ENCODE measurements around the gene SSTR5.
"Not testable (repeated sequence)": the region's sequence is repeated elsewhere in the genome, so short reads cannot be mapped to it uniquely, and the experiment has no call there.

SSTR5 gene

GRCh38 chr16:1090620-1091587 is 18.4 kb downstream of the SSTR5 start:
- Histone ChIP-seq H3K4me3 (ENCODE audit: low read length) (no peak overlapping the region), H3K9me3 (ENCODE audit: control insufficient read depth, insufficient read depth, low read length) (peaks cover 1% of the 10 kb centered on the region; the same call in 1 of the 2 replicates), H3K4me1 (ENCODE audit: control insufficient read depth, insufficient read depth, low read length) (0 out of 2 replicates have a peak, but pooled peaks cover 1% of the 10 kb centered on the region), H3K27me3 (ENCODE audit: control insufficient read depth, insufficient read depth, low read length) (no peaks in the 10 kb centered on the region), H3K27ac (ENCODE audit: low read length) (no peak overlapping the region), H3K36me3 (ENCODE audit: control insufficient read depth, insufficient read depth, low read length) (no peaks in the 10 kb centered on the region; the same call in 1 of the 2 replicates)
- whole genome bisulfite sequencing (ENCODE audit: insufficient coverage, insufficient read length): no CpG with 5 or more reads among the region's 27 CpGs
- no peak for DNase-seq (ENCODE audit: low read depth, low spot score)

- H3K9me3 ChIP-seq (ENCODE audit: control insufficient read depth, insufficient read depth, low read length): no peaks in the 10 kb centered on the region
- no peak overlapping the region for H3K4me3 ChIP-seq (ENCODE audit: low read length)
- no peaks in the 10 kb centered on the region for H3K27me3 ChIP-seq (ENCODE audit: control insufficient read depth, insufficient read depth, low read length)
- H3K27ac ChIP-seq (ENCODE audit: low read length): no peak overlapping the region
- no peaks in the 10 kb centered on the region; the same call in 1 of the 2 replicates for H3K36me3 ChIP-seq (ENCODE audit: control insufficient read depth, insufficient read depth, low read length)
- WGBS (ENCODE audit: insufficient coverage, insufficient read length): no CpG with 5 or more reads among the region's 27 CpGs
- no peak for DNase-seq (ENCODE audit: low read depth, low spot score)
- 0 out of 2 replicates have a peak, but pooled peaks cover 1% of the 10 kb centered on the region for H3K4me1 ChIP-seq (ENCODE audit: control insufficient read depth, insufficient read depth, low read length)
Measured at GRCh38 chr16:1091992-1092552, 19.5 kb downstream of the SSTR5 start.

- H3K4me3 ChIP-seq (ENCODE audit: low read length); H3K4me1 ChIP-seq (ENCODE audit: control insufficient read depth, insufficient read depth, low read length); DNase-seq (ENCODE audit: low read depth, low spot score); H3K9me3 ChIP-seq (ENCODE audit: control insufficient read depth, insufficient read depth, low read length); H3K36me3 ChIP-seq (ENCODE audit: control insufficient read depth, insufficient read depth, low read length); H3K27me3 ChIP-seq (ENCODE audit: control insufficient read depth, insufficient read depth, low read length); H3K27ac ChIP-seq (ENCODE audit: low read length): not testable (repeated sequence)
- WGBS (ENCODE audit: insufficient coverage, insufficient read length): no CpG with 5 or more reads among the region's 40 CpGs
Measured at GRCh38 chr16:1092685-1093283, 20.2 kb downstream of the SSTR5 start.

GRCh38 chr16:1093284-1094123 is 21.0 kb downstream of the SSTR5 start:
- Histone ChIP-seq H3K4me1 (ENCODE audit: control insufficient read depth, insufficient read depth, low read length) (0 out of 2 replicates have a peak, but pooled peaks cover 1% of the 10 kb centered on the region), H3K27me3 (ENCODE audit: control insufficient read depth, insufficient read depth, low read length) (no peaks in the 10 kb centered on the region), H3K36me3 (ENCODE audit: control insufficient read depth, insufficient read depth, low read length) (no peaks in the 10 kb centered on the region; the same call in 1 of the 2 replicates), H3K4me3 (ENCODE audit: low read length) (no peak overlapping the region), H3K27ac (ENCODE audit: low read length) (no peak overlapping the region), H3K9me3 (ENCODE audit: control insufficient read depth, insufficient read depth, low read length) (no peaks in the 10 kb centered on the region)
- WGBS (ENCODE audit: insufficient coverage, insufficient read length): no CpG with 5 or more reads among the region's 85 CpGs
- no peak for DNase-seq (ENCODE audit: low read depth, low spot score)

- no peaks in the 10 kb centered on the region for H3K27me3 ChIP-seq (ENCODE audit: control insufficient read depth, insufficient read depth, low read length)
- no CpG with 5 or more reads among the region's 13 CpGs for WGBS (ENCODE audit: insufficient coverage, insufficient read length)
Measured at GRCh38 chr16:1094124-1094479, 21.6 kb downstream of the SSTR5 start.

GRCh38 chr16:1094601-1095449 is 22.3 kb downstream of the SSTR5 start:
- Histone ChIP-seq H3K36me3 (ENCODE audit: control insufficient read depth, insufficient read depth, low read length) (no peaks in the 10 kb centered on the region; the same call in 1 of the 2 replicates), H3K27me3 (ENCODE audit: control insufficient read depth, insufficient read depth, low read length) (no peaks in the 10 kb centered on the region), H3K4me1 (ENCODE audit: control insufficient read depth, insufficient read depth, low read length) (0 out of 2 replicates have a peak, but pooled peaks cover 1% of the 10 kb centered on the region), H3K9me3 (ENCODE audit: control insufficient read depth, insufficient read depth, low read length) (no peaks in the 10 kb centered on the region), H3K4me3 (ENCODE audit: low read length) (no peak overlapping the region), H3K27ac (ENCODE audit: low read length) (no peak overlapping the region)
- WGBS (ENCODE audit: insufficient coverage, insufficient read length): no CpG with 5 or more reads among the region's 29 CpGs
- DNase-seq (ENCODE audit: low read depth, low spot score): no peak

More at GRCh38 chr16:1094124-1094479, 21.6 kb downstream of the SSTR5 start:
- no peak overlapping the region for H3K4me3 ChIP-seq (ENCODE audit: low read length)
- 0 out of 2 replicates have a peak, but pooled peaks cover 1% of the 10 kb centered on the region for H3K4me1 ChIP-seq (ENCODE audit: control insufficient read depth, insufficient read depth, low read length)
- no peak for DNase-seq (ENCODE audit: low read depth, low spot score)
- H3K9me3 ChIP-seq (ENCODE audit: control insufficient read depth, insufficient read depth, low read length): no peaks in the 10 kb centered on the region
- H3K27ac ChIP-seq (ENCODE audit: low read length): no peak overlapping the region
- H3K36me3 ChIP-seq (ENCODE audit: control insufficient read depth, insufficient read depth, low read length): no peaks in the 10 kb centered on the region; the same call in 1 of the 2 replicates

GRCh38 chr16:1095450-1096168 is 23.1 kb downstream of the SSTR5 start:
- no peak for DNase-seq (ENCODE audit: low read depth, low spot score)
- Histone ChIP-seq H3K27me3 (ENCODE audit: control insufficient read depth, insufficient read depth, low read length) (no peaks in the 10 kb centered on the region), H3K27ac (ENCODE audit: low read length) (no peak overlapping the region), H3K36me3 (ENCODE audit: control insufficient read depth, insufficient read depth, low read length) (no peaks in the 10 kb centered on the region; the same call in 1 of the 2 replicates), H3K9me3 (ENCODE audit: control insufficient read depth, insufficient read depth, low read length) (no peaks in the 10 kb centered on the region), H3K4me3 (ENCODE audit: low read length) (no peak overlapping the region), H3K4me1 (ENCODE audit: control insufficient read depth, insufficient read depth, low read length) (no peaks in the 10 kb centered on the region; the same call in 1 of the 2 replicates)
- no CpG with 5 or more reads among the region's 16 CpGs for WGBS (ENCODE audit: insufficient coverage, insufficient read length)

GRCh38 chr16:1096169-1097082 is 23.9 kb downstream of the SSTR5 start, which contains the start of gene C1QTNF8:
C1QTNF8 (minus strand) TSS chr16:1096244; CDS start chr16:1094922, 1,322 bp downstream.
- Histone ChIP-seq H3K27me3 (ENCODE audit: control insufficient read depth, insufficient read depth, low read length) (no peaks in the 10 kb centered on the region), H3K4me3 (ENCODE audit: low read length) (no peak within 1 kb of the TSS), H3K36me3 (ENCODE audit: control insufficient read depth, insufficient read depth, low read length) (no peaks in the 10 kb centered on the region; the same call in 1 of the 2 replicates), H3K4me1 (ENCODE audit: control insufficient read depth, insufficient read depth, low read length) (no peaks in the 10 kb centered on the region; the same call in 1 of the 2 replicates), H3K9me3 (ENCODE audit: control insufficient read depth, insufficient read depth, low read length) (no peaks in the 10 kb centered on the region), H3K27ac (ENCODE audit: low read length) (no peak within 1 kb of the TSS)
- no CpG with 5 or more reads among the region's 55 CpGs for WGBS (ENCODE audit: insufficient coverage, insufficient read length)
- no peak for DNase-seq (ENCODE audit: low read depth, low spot score)
